Neural progenitor cell (in vitro differentiated cells): Measurements from ENCODE around the gene PPM1D.

ENCODE experiments used
- EZH2phosphoT487 ChIP-seq: fragments of 200-600 bp; sonication (generic); IDR thresholded peaks from 2 replicates; pipeline ENCODE4 v1.6.1; 2017; ENCODE audit warnings: antibody characterized with exemption
- TF ChIP-seq, protein P1 (sequence below): fragments of 200-600 bp; sonication (generic); IDR thresholded peaks from 2 replicates; pipeline ENCODE4 v1.5.1; 2017; ENCODE audit warnings: antibody characterized with exemption, mild to moderate bottlenecking

DNA sequence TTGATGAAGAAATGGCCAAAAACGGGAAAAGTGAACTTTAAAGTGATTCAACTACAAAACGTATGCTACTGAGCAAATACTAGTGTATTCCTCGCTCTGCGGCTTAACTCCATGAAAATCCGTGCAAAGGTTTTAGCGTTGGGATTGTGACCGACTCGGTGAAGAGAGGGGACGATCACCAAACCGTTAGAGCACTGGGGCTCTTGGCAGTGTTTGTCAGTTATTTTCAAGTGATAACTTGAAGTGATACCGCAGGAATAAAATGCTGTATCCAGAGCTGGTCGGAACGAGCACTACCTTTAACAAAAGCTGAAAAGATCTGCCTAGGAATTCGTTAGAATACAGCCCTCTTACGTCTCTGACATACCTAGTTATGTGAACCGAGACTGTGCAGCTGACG, 773 bp upstream of the PPM1D start:
- TF ChIP-seq, protein P1, sequence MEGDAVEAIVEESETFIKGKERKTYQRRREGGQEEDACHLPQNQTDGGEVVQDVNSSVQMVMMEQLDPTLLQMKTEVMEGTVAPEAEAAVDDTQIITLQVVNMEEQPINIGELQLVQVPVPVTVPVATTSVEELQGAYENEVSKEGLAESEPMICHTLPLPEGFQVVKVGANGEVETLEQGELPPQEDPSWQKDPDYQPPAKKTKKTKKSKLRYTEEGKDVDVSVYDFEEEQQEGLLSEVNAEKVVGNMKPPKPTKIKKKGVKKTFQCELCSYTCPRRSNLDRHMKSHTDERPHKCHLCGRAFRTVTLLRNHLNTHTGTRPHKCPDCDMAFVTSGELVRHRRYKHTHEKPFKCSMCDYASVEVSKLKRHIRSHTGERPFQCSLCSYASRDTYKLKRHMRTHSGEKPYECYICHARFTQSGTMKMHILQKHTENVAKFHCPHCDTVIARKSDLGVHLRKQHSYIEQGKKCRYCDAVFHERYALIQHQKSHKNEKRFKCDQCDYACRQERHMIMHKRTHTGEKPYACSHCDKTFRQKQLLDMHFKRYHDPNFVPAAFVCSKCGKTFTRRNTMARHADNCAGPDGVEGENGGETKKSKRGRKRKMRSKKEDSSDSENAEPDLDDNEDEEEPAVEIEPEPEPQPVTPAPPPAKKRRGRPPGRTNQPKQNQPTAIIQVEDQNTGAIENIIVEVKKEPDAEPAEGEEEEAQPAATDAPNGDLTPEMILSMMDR = no peak
- no peak for TF ChIP-seq EZH2phosphoT487
